HUES64 (cell line): ENCODE measurements around the gene FXR2.
A peak's percentile ranks its signal among the peaks of the same experiment; 100 is the strongest.
"Not testable (repeated sequence)": the region's sequence is repeated elsewhere in the genome, so short reads cannot be mapped to it uniquely, and the experiment has no call there.

Experiments
- H3K27ac ChIP-seq: 2 replicates; pipeline ENCODE4 v1.7.0; 2013; ENCODE audit warnings: low read depth, low read length, inconsistent platforms
- H3K27me3 ChIP-seq: 2 replicates; pipeline ENCODE4 v1.6.1; 2013; ENCODE audit warnings: mild to moderate bottlenecking, low read length; ENCODE audit not compliant: insufficient read depth
- H3K36me3 ChIP-seq: 2 replicates; pipeline ENCODE4 v1.6.1; 2013; ENCODE audit warnings: mild to moderate bottlenecking, low read length; ENCODE audit not compliant: insufficient read depth
- H3K4me1 ChIP-seq: 2 replicates; pipeline ENCODE4 v1.6.1; 2013; ENCODE audit warnings: mild to moderate bottlenecking, low read length, moderate library complexity; ENCODE audit not compliant: insufficient read depth
- H3K4me3 ChIP-seq: 2 replicates; pipeline ENCODE4 v1.5.1; 2013; ENCODE audit warnings: mild to moderate bottlenecking, low read length, moderate library complexity
- H3K9ac ChIP-seq: 2 replicates; pipeline ENCODE4 v1.6.1; 2013; ENCODE audit warnings: mild to moderate bottlenecking, low read depth, low read length
- H3K9me3 ChIP-seq: 2 replicates; pipeline ENCODE4 v1.6.1; 2013; ENCODE audit warnings: low read depth, low read length; ENCODE audit not compliant: insufficient read depth
- WGBS: fragments of 150-250, 120-280 bp; methylation state at CpG from one replicate; pipeline ENCODE4 v1.1.7; 2013; ENCODE audit warnings: missing lambda C conversion rate; 5-methylcytosine and 5-hydroxymethylcytosine counted together

The FXR2 gene

GRCh38 chr17:7610641-7611040, 4.1 kb downstream of the FXR2 start:
- no peaks in the 10 kb centered on the region for H3K27me3 ChIP-seq
- no peak overlapping the region for H3K9ac ChIP-seq
- H3K4me1 ChIP-seq, result peaks cover 8% of the 10 kb centered on the region
- no peak overlapping the region for H3K4me3 ChIP-seq
- H3K36me3 ChIP-seq, result peaks cover 37% of the 10 kb centered on the region
- no peak overlapping the region for H3K27ac ChIP-seq
- H3K9me3 ChIP-seq, result no peaks in the 10 kb centered on the region
- 93% methylated on average over 2 of the region's 2 CpGs for WGBS

DNA sequence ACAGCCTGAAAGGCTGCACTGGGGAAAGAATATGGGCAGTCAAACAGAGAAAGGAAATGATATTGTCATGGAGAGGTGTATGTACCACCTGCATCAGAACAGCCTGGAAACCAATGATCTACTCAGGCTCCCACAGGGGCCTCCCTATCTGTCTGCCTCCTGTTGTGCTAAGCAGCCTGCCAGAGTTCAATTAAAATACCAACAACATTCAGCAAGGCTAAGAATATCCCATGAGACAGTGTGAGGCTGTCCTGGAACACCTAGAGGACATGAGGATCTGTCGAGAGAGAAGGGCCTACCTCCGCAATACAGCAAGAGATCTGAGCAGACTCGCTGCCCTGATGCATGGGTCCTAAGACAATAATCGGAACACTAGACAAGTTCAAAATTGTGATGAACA, 8.4 kb downstream of the FXR2 start:
- H3K27ac ChIP-seq, result no peak overlapping the region
- no peaks in the 10 kb centered on the region for H3K27me3 ChIP-seq
- no peaks in the 10 kb centered on the region for H3K4me1 ChIP-seq
- H3K4me3 ChIP-seq, result no peak overlapping the region
- peaks cover 63% of the 10 kb centered on the region for H3K36me3 ChIP-seq
- H3K9me3 ChIP-seq, result no peaks in the 10 kb centered on the region
- no peak overlapping the region for H3K9ac ChIP-seq
- WGBS, result 98% methylated on average over 4 of the region's 4 CpGs

GRCh38 chr17:7597561-7597960, 17.1 kb downstream of the FXR2 start:
- not testable (repeated sequence) for H3K9ac ChIP-seq, H3K27me3 ChIP-seq, H3K4me3 ChIP-seq, H3K9me3 ChIP-seq, H3K4me1 ChIP-seq, H3K27ac ChIP-seq
- 88% methylated on average over 5 of the region's 5 CpGs for WGBS
- peaks cover 83% of the 10 kb centered on the region for H3K36me3 ChIP-seq

- WGBS, result 90% methylated on average over 12 of the region's 12 CpGs
- Histone ChIP-seq H3K4me3 (no peak overlapping the region), H3K9me3 (no peaks in the 10 kb centered on the region), H3K9ac (no peak overlapping the region), H3K27me3 (no peaks in the 10 kb centered on the region), H3K4me1 (peaks cover 14% of the 10 kb centered on the region), H3K36me3 (peaks cover 60% of the 10 kb centered on the region), H3K27ac (no peak overlapping the region)
Measured at GRCh38 chr17:7593296-7593695, 21.4 kb downstream of the FXR2 start.

- Histone ChIP-seq H3K36me3 (peaks cover 64% of the 10 kb centered on the region), H3K4me1 (peaks cover 14% of the 10 kb centered on the region), H3K9ac (no peak overlapping the region), H3K27ac (no peak overlapping the region), H3K4me3 (no peak overlapping the region), H3K9me3 (no peaks in the 10 kb centered on the region), H3K27me3 (no peaks in the 10 kb centered on the region)
- 95% methylated on average over 23 of the region's 23 CpGs for WGBS
Measured at GRCh38 chr17:7592422-7593021, 22.2 kb downstream of the FXR2 start.

- peaks cover 14% of the 10 kb centered on the region for H3K4me1 ChIP-seq
- H3K9ac ChIP-seq, result peak overlapping the region; percentile 76; the same call in 1 of the 2 replicates
- H3K9me3 ChIP-seq, result no peaks in the 10 kb centered on the region
- H3K4me3 ChIP-seq, result no peak overlapping the region
- no peaks in the 10 kb centered on the region for H3K27me3 ChIP-seq
- WGBS, result 96% methylated on average over 2 of the region's 5 CpGs
- H3K36me3 ChIP-seq, result peaks cover 65% of the 10 kb centered on the region
- peak overlapping the region; percentile 95 for H3K27ac ChIP-seq
Measured at GRCh38 chr17:7591596-7591995, 23.1 kb downstream of the FXR2 start.

GRCh38 chr17:7590743-7591142, 24.0 kb downstream of the FXR2 start:
- Histone ChIP-seq H3K27me3 (no peaks in the 10 kb centered on the region), H3K36me3 (peaks cover 63% of the 10 kb centered on the region), H3K9ac (peak overlapping the region; percentile 76), H3K4me1 (peaks cover 14% of the 10 kb centered on the region), H3K27ac (peak overlapping the region; percentile 95), H3K9me3 (no peaks in the 10 kb centered on the region), H3K4me3 (peak overlapping the region; percentile 32)
- 55% methylated on average over 4 of the region's 4 CpGs for WGBS

DNA sequence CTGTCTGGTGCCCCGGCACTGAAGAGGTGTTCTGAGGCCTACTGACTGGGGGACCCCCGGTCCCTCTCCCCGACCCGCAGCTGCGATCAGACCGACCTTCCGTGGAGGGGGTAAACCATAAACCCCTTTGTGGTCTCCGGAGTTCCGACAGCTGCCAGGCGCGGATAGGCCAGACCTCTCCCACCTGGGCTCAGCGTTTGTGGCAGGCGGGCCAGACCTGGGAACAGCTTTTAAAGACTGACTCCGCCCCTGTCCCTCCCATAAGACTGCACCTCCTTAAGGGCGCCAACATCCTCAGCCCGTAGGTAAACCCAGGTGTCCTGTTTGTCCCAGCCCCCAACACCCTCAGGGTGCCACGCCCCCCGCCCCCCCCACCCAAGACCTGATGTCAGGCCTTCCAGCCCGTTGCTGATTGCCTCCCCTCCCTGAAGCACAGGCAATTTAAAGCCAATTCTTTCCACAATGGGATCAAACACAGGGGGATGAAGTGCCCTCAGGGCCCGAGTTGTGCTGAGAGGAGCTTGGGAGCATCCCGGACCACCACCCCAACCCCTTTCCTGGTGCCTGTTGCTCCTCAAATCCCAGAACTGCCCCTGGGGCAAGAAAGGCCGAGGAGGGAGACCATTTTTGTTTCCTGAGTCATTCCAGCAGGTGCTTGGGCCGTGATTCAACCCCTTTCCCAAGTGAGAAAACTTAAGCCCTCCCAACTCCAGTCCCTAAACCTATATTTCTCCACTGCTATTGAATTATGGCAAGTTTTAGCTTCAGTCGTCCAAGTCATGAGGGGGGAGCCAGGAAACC, 24.6 kb downstream of the FXR2 start, which contains the start of gene SOX15:
Gene SOX15, minus strand, starts transcription at position 204 of the 801 bp plus-strand sequence. CDS start 418 bp downstream, outside the sequence.
- Histone ChIP-seq H3K4me3 (peak within 1 kb of the TSS; percentile 72), H3K9ac (peak within 1 kb of the TSS; percentile 76), H3K27ac (peak within 1 kb of the TSS; percentile 95), H3K4me1 (peaks cover 14% of the 10 kb centered on the region), H3K36me3 (peaks cover 60% of the 10 kb centered on the region), H3K9me3 (no peaks in the 10 kb centered on the region), H3K27me3 (no peaks in the 10 kb centered on the region)
- 32% methylated on average over 24 of the region's 24 CpGs for WGBS

DNA sequence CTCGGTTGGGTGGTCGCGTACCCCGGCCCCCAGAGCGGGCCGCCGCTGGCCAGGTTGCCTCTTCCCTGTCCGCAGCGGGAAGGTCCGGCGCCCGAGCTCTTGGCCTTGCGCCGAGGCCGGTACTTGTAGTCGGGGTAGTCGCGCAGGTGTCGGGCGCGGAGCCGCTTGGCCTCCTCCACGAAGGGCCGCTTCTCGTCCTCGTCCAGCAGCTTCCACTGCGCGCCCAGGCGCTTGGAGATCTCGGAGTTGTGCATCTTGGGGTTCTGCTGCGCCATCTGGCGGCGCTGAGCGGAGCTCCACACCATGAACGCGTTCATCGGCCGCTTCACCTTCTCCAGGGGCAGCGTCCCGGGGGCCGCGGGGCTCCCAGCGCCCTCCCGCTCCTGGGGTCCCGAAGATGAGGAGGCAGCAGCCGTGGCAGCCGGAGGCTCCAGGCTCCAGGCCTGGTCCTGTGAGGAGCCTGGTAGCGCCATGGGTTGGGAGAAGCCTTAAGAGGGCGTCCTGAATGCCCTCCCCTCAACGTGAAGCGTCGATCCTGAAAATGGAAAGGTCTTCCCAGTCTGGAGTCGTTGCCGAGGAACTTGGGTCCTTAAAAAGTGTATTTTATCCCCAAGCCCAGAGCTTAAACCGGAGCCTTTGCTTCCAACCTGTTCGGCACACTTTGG, 25.4 kb downstream of the FXR2 start:
- Histone ChIP-seq H3K4me1 (peaks cover 14% of the 10 kb centered on the region), H3K36me3 (peaks cover 54% of the 10 kb centered on the region), H3K9ac (peak overlapping the region; percentile 76), H3K27me3 (no peaks in the 10 kb centered on the region), H3K9me3 (no peaks in the 10 kb centered on the region), H3K4me3 (peak overlapping the region; percentile 72), H3K27ac (peak overlapping the region; percentile 81)
- WGBS, result 31% methylated on average over 56 of the region's 56 CpGs

DNA sequence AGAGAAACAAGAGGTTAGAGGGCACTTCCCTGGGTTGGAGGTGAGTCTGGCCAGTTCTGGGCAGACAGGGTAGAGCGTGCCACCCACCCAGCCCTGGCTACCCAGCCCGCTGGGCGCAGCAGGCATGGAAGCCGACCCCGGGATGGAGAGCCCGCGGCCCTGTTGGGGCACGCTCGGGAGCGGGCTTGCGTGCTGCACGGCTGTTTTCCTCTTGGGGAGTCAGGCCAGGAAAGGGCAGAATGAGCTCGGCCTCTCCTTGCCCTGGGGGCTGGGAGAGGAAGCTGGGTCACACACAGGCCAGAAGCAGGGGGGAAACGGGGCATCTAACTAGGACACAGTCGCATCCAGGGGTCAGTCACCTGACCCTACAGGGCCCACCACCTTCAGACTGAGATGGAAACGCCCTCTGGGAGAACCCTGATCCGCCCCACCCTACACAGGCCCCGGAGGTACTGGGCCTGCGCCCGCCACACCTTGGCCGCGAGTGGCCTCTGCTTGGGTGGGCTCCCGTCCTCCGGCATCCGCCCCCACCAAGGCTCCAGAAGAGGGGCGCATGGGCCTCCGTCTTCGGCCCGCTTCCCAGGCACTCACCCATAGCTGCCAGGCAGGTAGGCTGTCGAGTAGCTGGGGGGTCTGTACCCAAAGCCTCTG, 26.0 kb downstream of the FXR2 start:
- H3K9me3 ChIP-seq, result no peaks in the 10 kb centered on the region
- H3K27me3 ChIP-seq, result no peaks in the 10 kb centered on the region
- peak overlapping the region; percentile 81; the same call in 1 of the 2 replicates for H3K27ac ChIP-seq
- H3K36me3 ChIP-seq, result peaks cover 47% of the 10 kb centered on the region
- 71% methylated on average over 30 of the region's 30 CpGs for WGBS
- peak overlapping the region; percentile 72 for H3K4me3 ChIP-seq
- peak overlapping the region; percentile 76 for H3K9ac ChIP-seq
- H3K4me1 ChIP-seq, result peaks cover 14% of the 10 kb centered on the region
